WTC11 (cell line): ENCODE measurements around the gene MTUS2. TPM values are rescaled to one million over a fixed set of nuclear protein-coding genes. Genes with fewer than 3 reads are reported as not detected.

Experiments
- ATAC-seq: fragments of 200-7000 bp; cut with Tn5 transposase; 2 replicates; pipeline ENCODE4 v1.10.0; 2021; ENCODE audit warnings: mild to moderate bottlenecking, moderate library complexity
- CTCF ChIA-PET: fragments of 300-600 bp; sonication (Branson Sonifier 250); formaldehyde crosslinking; loops from one replicate; lab custom pipeline; 2021; ENCODE audit warnings: antibody characterized with exemption; lab: Charles Lee
- POLR2A ChIA-PET: fragments of 350-600 bp; sonication (Branson Sonifier 250); formaldehyde crosslinking; loops from one replicate; lab custom pipeline; 2021; ENCODE audit warnings: antibody characterized with exemption; lab: Charles Lee
- DNase-seq: peaks from one replicate; pipeline ENCODE4 v3.0.0; 2021; ENCODE audit warnings: low spot score
- H3K27ac Mint-ChIP-seq: 2 replicates; pipeline ENCODE4 v1.8.0; 2021; ENCODE audit warnings: mixed read lengths
- H3K27me3 Mint-ChIP-seq: 2 replicates; pipeline ENCODE4 v1.8.0; 2021; ENCODE audit warnings: low read depth, mild to moderate bottlenecking, moderate library complexity, mixed read lengths
- H3K36me3 Mint-ChIP-seq: 2 replicates; pipeline ENCODE4 v1.8.0; 2021; ENCODE audit warnings: mixed read lengths
- H3K4me1 Mint-ChIP-seq: 2 replicates; pipeline ENCODE4 v1.8.0; 2022; ENCODE audit warnings: mixed read lengths
- H3K4me3 Mint-ChIP-seq: 2 replicates; pipeline ENCODE4 v1.8.0; 2021; ENCODE audit warnings: mild to moderate bottlenecking, moderate library complexity, mixed read lengths
- H3K9me3 Mint-ChIP-seq: 2 replicates; pipeline ENCODE4 v1.8.0; 2021; ENCODE audit warnings: mixed read lengths
- ATF3 ChIP-seq: sonication (generic); formaldehyde crosslinking; conservative IDR thresholded peaks from 2 replicates; pipeline ENCODE4 v1.8.1; 2022; ENCODE audit warnings: mild to moderate bottlenecking, missing genetic modification reagents
- CREB1 ChIP-seq: sonication (generic); formaldehyde crosslinking; IDR thresholded peaks from 2 replicates; pipeline ENCODE4 v1.8.0; 2023; ENCODE audit warnings: mild to moderate bottlenecking, missing genetic modification reagents
- ELF4 ChIP-seq: sonication (generic); formaldehyde crosslinking; IDR thresholded peaks from 2 replicates; pipeline ENCODE4 v1.8.1; 2022; ENCODE audit warnings: low read depth, mild to moderate bottlenecking, moderate library complexity, missing genetic modification reagents
- EMX1 ChIP-seq: fragments of 250-450 bp; sonication (Bioruptor Pico); IDR thresholded peaks from 2 replicates; pipeline ENCODE4 v1.8.0; 2021; ENCODE audit warnings: mild to moderate bottlenecking
- ESRRA ChIP-seq: sonication (generic); formaldehyde crosslinking; IDR thresholded peaks from 2 replicates; pipeline ENCODE4 v1.8.1; 2022; ENCODE audit warnings: mild to moderate bottlenecking, missing genetic modification reagents, borderline replicate concordance
- ETV6 ChIP-seq: sonication (generic); formaldehyde crosslinking; IDR thresholded peaks from 2 replicates; pipeline ENCODE4 v1.8.1; 2022; ENCODE audit warnings: mild to moderate bottlenecking, missing genetic modification reagents
- FOXJ3 ChIP-seq: sonication (generic); formaldehyde crosslinking; IDR thresholded peaks from 2 replicates; pipeline ENCODE4 v1.9.0; 2021; ENCODE audit warnings: missing genetic modification reagents, mild to moderate bottlenecking, borderline replicate concordance
- HMGXB4 ChIP-seq: sonication (generic); formaldehyde crosslinking; IDR thresholded peaks from 2 replicates; pipeline ENCODE4 v1.8.1; 2023; ENCODE audit warnings: mild to moderate bottlenecking, moderate library complexity, missing genetic modification reagents
- JAZF1 ChIP-seq: fragments of 250-450 bp; sonication (Bioruptor Pico); IDR thresholded peaks from 2 replicates; pipeline ENCODE4 v1.9.0; 2021; ENCODE audit warnings: moderate library complexity, mild to moderate bottlenecking, inconsistent platforms
- MYBL2 ChIP-seq: sonication (generic); formaldehyde crosslinking; IDR thresholded peaks from 2 replicates; pipeline ENCODE4 v1.8.1; 2023; ENCODE audit warnings: mild to moderate bottlenecking, moderate library complexity, missing genetic modification reagents
- NFE2L1 ChIP-seq: sonication (generic); formaldehyde crosslinking; IDR thresholded peaks from 2 replicates; pipeline ENCODE4 v1.8.1; 2023; ENCODE audit warnings: missing genetic modification reagents
- NR3C1 ChIP-seq: sonication (generic); formaldehyde crosslinking; conservative IDR thresholded peaks from 2 replicates; pipeline ENCODE4 v1.8.1; 2023; ENCODE audit warnings: low read depth, mild to moderate bottlenecking, missing genetic modification reagents
- SP1 ChIP-seq: sonication (generic); formaldehyde crosslinking; conservative IDR thresholded peaks from 2 replicates; pipeline ENCODE4 v1.8.1; 2022; ENCODE audit warnings: missing genetic modification reagents
- TEAD4 ChIP-seq: sonication (generic); formaldehyde crosslinking; IDR thresholded peaks from 2 replicates; pipeline ENCODE4 v1.8.0; 2022; ENCODE audit warnings: mild to moderate bottlenecking, missing genetic modification reagents
- ZBTB21 ChIP-seq: sonication (generic); formaldehyde crosslinking; IDR thresholded peaks from 2 replicates; pipeline ENCODE4 v1.8.1; 2023; ENCODE audit warnings: mild to moderate bottlenecking, missing genetic modification reagents, borderline replicate concordance
- ZNF232 ChIP-seq: sonication (generic); formaldehyde crosslinking; IDR thresholded peaks from 2 replicates; pipeline ENCODE4 v1.8.0; 2022; ENCODE audit warnings: mild to moderate bottlenecking, missing genetic modification reagents
- ZNF263 ChIP-seq: sonication (generic); formaldehyde crosslinking; IDR thresholded peaks from 2 replicates; pipeline ENCODE4 v1.8.1; 2022; ENCODE audit warnings: low read depth, mild to moderate bottlenecking, moderate library complexity, missing genetic modification reagents
- ZNF416 ChIP-seq: fragments of 250-450 bp; sonication (Bioruptor Pico); IDR thresholded peaks from 2 replicates; pipeline ENCODE4 v1.9.0; 2021; ENCODE audit warnings: mild to moderate bottlenecking, inconsistent platforms
- ZNF425 ChIP-seq: fragments of 250-450 bp; sonication (Bioruptor Pico); conservative IDR thresholded peaks from 2 replicates; pipeline ENCODE4 v1.9.0; 2021; ENCODE audit warnings: mild to moderate bottlenecking
- total RNA-seq: library from RNA; stranded (reverse); gene quantifications from 3 replicates; pipeline ENCODE4 v1.2.3, GENCODE V29; 2021
- TF ChIP-seq, protein P1 (sequence below): sonication (generic); formaldehyde crosslinking; IDR thresholded peaks from 2 replicates; pipeline ENCODE4 v1.8.0; 2022; ENCODE audit warnings: mild to moderate bottlenecking, missing genetic modification reagents
- TF ChIP-seq, protein P2 (sequence below): sonication (generic); formaldehyde crosslinking; conservative IDR thresholded peaks from 2 replicates; pipeline ENCODE4 v1.8.1; 2023; ENCODE audit warnings: mild to moderate bottlenecking, low read depth, missing genetic modification reagents, moderate library complexity
- TF ChIP-seq, protein P3 (sequence below): fragments of 200-600 bp; IDR thresholded peaks from 2 replicates; pipeline ENCODE4 v1.8.0; 2022; ENCODE audit warnings: antibody characterized with exemption

MTUS2 gene
- total RNA-seq, 1 experiment from 2014 or later: 0.22 TPM

- TF ChIP-seq ZBTB21: no peak
- no peak for TF ChIP-seq ZNF416 (CRISPR knock-in tag)
These were observed 694.7 kb downstream of the MTUS2 start (continued) for GRCh38 chr13:29514720-29515310.

GRCh38 chr13:29515372-29515771, 695.2 kb downstream of the MTUS2 start:
- ATAC-seq: no peak
- POLR2A ChIA-PET: no interaction called here
- CTCF ChIA-PET: no interaction called here

More at GRCh38 chr13:29515372-29515771, 695.2 kb downstream of the MTUS2 start:
- peaks cover 59% of the 10 kb centered on the region for H3K36me3 Mint-ChIP-seq
- TF ChIP-seq CREB1 (CRISPR knock-in tag) (no peak), ETV6 (CRISPR knock-in tag) (no peak), ELF4 (CRISPR knock-in tag) (no peak), ESRRA (CRISPR knock-in tag) (no peak), NR3C1 (CRISPR knock-in tag) (no peak), TEAD4 (CRISPR knock-in tag) (no peak), FOXJ3 (CRISPR knock-in tag) (no peak), MYBL2 (CRISPR knock-in tag) (no peak), ZNF425 (CRISPR knock-in tag) (no peak), SP1 (CRISPR knock-in tag) (no peak), HMGXB4 (CRISPR knock-in tag) (no peak), EMX1 (CRISPR knock-in tag) (no peak), NFE2L1 (CRISPR knock-in tag) (no peak), ZNF263 (CRISPR knock-in tag) (no peak), ATF3 (CRISPR knock-in tag) (no peak), ZNF232 (CRISPR knock-in tag) (no peak), JAZF1 (CRISPR knock-in tag) (no peak)
- TF ChIP-seq, protein P1, sequence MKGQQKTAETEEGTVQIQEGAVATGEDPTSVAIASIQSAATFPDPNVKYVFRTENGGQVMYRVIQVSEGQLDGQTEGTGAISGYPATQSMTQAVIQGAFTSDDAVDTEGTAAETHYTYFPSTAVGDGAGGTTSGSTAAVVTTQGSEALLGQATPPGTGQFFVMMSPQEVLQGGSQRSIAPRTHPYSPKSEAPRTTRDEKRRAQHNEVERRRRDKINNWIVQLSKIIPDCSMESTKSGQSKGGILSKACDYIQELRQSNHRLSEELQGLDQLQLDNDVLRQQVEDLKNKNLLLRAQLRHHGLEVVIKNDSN (CRISPR knock-in tag): no peak
- TF ChIP-seq, protein P2, sequence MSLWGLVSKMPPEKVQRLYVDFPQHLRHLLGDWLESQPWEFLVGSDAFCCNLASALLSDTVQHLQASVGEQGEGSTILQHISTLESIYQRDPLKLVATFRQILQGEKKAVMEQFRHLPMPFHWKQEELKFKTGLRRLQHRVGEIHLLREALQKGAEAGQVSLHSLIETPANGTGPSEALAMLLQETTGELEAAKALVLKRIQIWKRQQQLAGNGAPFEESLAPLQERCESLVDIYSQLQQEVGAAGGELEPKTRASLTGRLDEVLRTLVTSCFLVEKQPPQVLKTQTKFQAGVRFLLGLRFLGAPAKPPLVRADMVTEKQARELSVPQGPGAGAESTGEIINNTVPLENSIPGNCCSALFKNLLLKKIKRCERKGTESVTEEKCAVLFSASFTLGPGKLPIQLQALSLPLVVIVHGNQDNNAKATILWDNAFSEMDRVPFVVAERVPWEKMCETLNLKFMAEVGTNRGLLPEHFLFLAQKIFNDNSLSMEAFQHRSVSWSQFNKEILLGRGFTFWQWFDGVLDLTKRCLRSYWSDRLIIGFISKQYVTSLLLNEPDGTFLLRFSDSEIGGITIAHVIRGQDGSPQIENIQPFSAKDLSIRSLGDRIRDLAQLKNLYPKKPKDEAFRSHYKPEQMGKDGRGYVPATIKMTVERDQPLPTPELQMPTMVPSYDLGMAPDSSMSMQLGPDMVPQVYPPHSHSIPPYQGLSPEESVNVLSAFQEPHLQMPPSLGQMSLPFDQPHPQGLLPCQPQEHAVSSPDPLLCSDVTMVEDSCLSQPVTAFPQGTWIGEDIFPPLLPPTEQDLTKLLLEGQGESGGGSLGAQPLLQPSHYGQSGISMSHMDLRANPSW (CRISPR knock-in tag): no peak
- TF ChIP-seq, protein P3, sequence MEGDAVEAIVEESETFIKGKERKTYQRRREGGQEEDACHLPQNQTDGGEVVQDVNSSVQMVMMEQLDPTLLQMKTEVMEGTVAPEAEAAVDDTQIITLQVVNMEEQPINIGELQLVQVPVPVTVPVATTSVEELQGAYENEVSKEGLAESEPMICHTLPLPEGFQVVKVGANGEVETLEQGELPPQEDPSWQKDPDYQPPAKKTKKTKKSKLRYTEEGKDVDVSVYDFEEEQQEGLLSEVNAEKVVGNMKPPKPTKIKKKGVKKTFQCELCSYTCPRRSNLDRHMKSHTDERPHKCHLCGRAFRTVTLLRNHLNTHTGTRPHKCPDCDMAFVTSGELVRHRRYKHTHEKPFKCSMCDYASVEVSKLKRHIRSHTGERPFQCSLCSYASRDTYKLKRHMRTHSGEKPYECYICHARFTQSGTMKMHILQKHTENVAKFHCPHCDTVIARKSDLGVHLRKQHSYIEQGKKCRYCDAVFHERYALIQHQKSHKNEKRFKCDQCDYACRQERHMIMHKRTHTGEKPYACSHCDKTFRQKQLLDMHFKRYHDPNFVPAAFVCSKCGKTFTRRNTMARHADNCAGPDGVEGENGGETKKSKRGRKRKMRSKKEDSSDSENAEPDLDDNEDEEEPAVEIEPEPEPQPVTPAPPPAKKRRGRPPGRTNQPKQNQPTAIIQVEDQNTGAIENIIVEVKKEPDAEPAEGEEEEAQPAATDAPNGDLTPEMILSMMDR: no peak
- no peak for DNase-seq
- H3K27ac Mint-ChIP-seq: no peak overlapping the region
- H3K4me3 Mint-ChIP-seq: no peak overlapping the region
- no peaks in the 10 kb centered on the region for H3K27me3 Mint-ChIP-seq
- no peaks in the 10 kb centered on the region for H3K4me1 Mint-ChIP-seq
- no peaks in the 10 kb centered on the region for H3K9me3 Mint-ChIP-seq
